Osteocyte (in vitro differentiated cells): ENCODE measurements around the gene HCST. TPM values are rescaled to one million over a fixed set of nuclear protein-coding genes. Genes with fewer than 3 reads are reported as not detected.
A peak's percentile ranks its signal among the peaks of the same experiment; 100 is the strongest.

Source experiments
- DNase-seq: peaks from one replicate; pipeline ENCODE4 v3.0.0; 2021; ENCODE audit warnings: mixed read lengths; ENCODE audit not compliant: unreplicated experiment; ENCODE audit errors: extremely low spot score
- H3K27ac Mint-ChIP-seq: one replicate; pipeline ENCODE4 v1.8.0; 2021; ENCODE audit warnings: mild to moderate bottlenecking, mixed read lengths; ENCODE audit not compliant: unreplicated experiment
- H3K27me3 Mint-ChIP-seq: one replicate; pipeline ENCODE4 v1.8.0; 2021; ENCODE audit warnings: mixed read lengths; ENCODE audit not compliant: unreplicated experiment
- H3K36me3 Mint-ChIP-seq: one replicate; pipeline ENCODE4 v1.8.0; 2021; ENCODE audit warnings: mixed read lengths; ENCODE audit not compliant: unreplicated experiment
- H3K4me1 Mint-ChIP-seq: one replicate; pipeline ENCODE4 v1.8.0; 2021; ENCODE audit warnings: mixed read lengths; ENCODE audit not compliant: unreplicated experiment
- H3K4me3 Mint-ChIP-seq: one replicate; pipeline ENCODE4 v1.8.0; 2021; ENCODE audit warnings: mild to moderate bottlenecking, moderate library complexity, mixed read lengths; ENCODE audit not compliant: unreplicated experiment
- H3K9me3 Mint-ChIP-seq: one replicate; pipeline ENCODE4 v1.8.0; 2021; ENCODE audit warnings: mixed read lengths; ENCODE audit not compliant: unreplicated experiment
- CTCF ChIP-seq: fragments of 200-600 bp; sonication (generic); IDR thresholded peaks from 2 replicates; pipeline ENCODE4 v1.5.0; 2021; ENCODE audit warnings: antibody characterized with exemption, mild to moderate bottlenecking, moderate library complexity
- long read RNA-seq: library from polyadenylated mRNA; unstranded; transcript quantifications from one replicate; pipeline ENCODE4 v2.0.0, GENCODE V29; 2021
- total RNA-seq: library from RNA; stranded (reverse); gene quantifications from 2 replicates; pipeline ENCODE4 v1.2.1, GENCODE V29; 2021

Gene HCST
- total RNA-seq: 0.81 and 0.97 TPM in 2 replicates
- long read RNA-seq: 0 reads

GRCh38 chr19:35901854-35902661 is at the start of gene HCST:
Gene HCST (plus strand): TSS chr19:35902529. CDS start chr19:35902594, 65 bp downstream.
- DNase-seq: no peak
- Mint-ChIP-seq H3K27me3 (no peaks in the 10 kb centered on the region), H3K9me3 (no peaks in the 10 kb centered on the region), H3K27ac (peak within 1 kb of the TSS; percentile 6), H3K36me3 (no peaks in the 10 kb centered on the region), H3K4me1 (peaks cover 33% of the 10 kb centered on the region), H3K4me3 (peak within 1 kb of the TSS; percentile 59)
- TF ChIP-seq CTCF: no peak

- Mint-ChIP-seq H3K36me3 (no peaks in the 10 kb centered on the region), H3K4me3 (no peak overlapping the region), H3K9me3 (no peaks in the 10 kb centered on the region), H3K27me3 (peaks cover 60% of the 10 kb centered on the region), H3K4me1 (peaks cover 3% of the 10 kb centered on the region), H3K27ac (no peak overlapping the region)
- no peak for TF ChIP-seq CTCF
- no peak for DNase-seq
Measured at GRCh38 chr19:35853038-35853756, 49.1 kb upstream of the HCST start.

GRCh38 chr19:35856546-35857149 is 45.7 kb upstream of the HCST start, which contains the start of gene KIRREL2:
Gene KIRREL2 (plus strand): TSS chr19:35856911. CDS start chr19:35857120, 209 bp downstream.
- no peaks in the 10 kb centered on the region for H3K36me3 Mint-ChIP-seq
- no peak for DNase-seq
- peaks cover 10% of the 10 kb centered on the region for H3K4me1 Mint-ChIP-seq
- no peak for TF ChIP-seq CTCF
- H3K4me3 Mint-ChIP-seq: peak within 1 kb of the TSS; percentile 68
- H3K9me3 Mint-ChIP-seq: no peaks in the 10 kb centered on the region
- H3K27ac Mint-ChIP-seq: no peak within 1 kb of the TSS
- H3K27me3 Mint-ChIP-seq: peaks cover 77% of the 10 kb centered on the region

- no peak overlapping the region for H3K4me3 Mint-ChIP-seq
- peaks cover 79% of the 10 kb centered on the region for H3K27me3 Mint-ChIP-seq
Measured at GRCh38 chr19:35858311-35858710, 44.0 kb upstream of the HCST start.

More at GRCh38 chr19:35858311-35858710, 44.0 kb upstream of the HCST start:
- no peaks in the 10 kb centered on the region for H3K36me3 Mint-ChIP-seq
- H3K27ac Mint-ChIP-seq: no peak overlapping the region
- no peaks in the 10 kb centered on the region for H3K9me3 Mint-ChIP-seq
- DNase-seq: no peak
- H3K4me1 Mint-ChIP-seq: peaks cover 10% of the 10 kb centered on the region
- no peak for TF ChIP-seq CTCF
